Umbilical cord (tissue), 2 donors: Measurements from ENCODE around the gene BLVRA. TPM values are rescaled to one million over a fixed set of nuclear protein-coding genes. Genes with fewer than 3 reads are reported as not detected.
"Not testable (repeated sequence)": the region's sequence is repeated elsewhere in the genome, so short reads cannot be mapped to it uniquely, and the experiment has no call there.

Experiments
- DNase-seq: peaks from one replicate; pipeline ENCODE4 v3.0.0-alpha.2; 2015; ENCODE audit warnings: low spot score
- total RNA-seq: library from RNA; depleted of rRNA; stranded (reverse); fragments of >200 nt; gene quantifications from one replicate; pipeline ENCODE4 v1.2.3, GENCODE V29; 2014; ENCODE audit warnings: low replicate concordance; ENCODE audit not compliant: insufficient read depth

The BLVRA gene
- 10.4 TPM for total RNA-seq

GRCh38 chr7:43758029-43758821 lies at the start of gene BLVRA:
Gene BLVRA (plus strand): TSS chr7:43758680. CDS start chr7:43771159, 12,479 bp downstream.
- DNase-seq: peak; percentile 68

DNA sequence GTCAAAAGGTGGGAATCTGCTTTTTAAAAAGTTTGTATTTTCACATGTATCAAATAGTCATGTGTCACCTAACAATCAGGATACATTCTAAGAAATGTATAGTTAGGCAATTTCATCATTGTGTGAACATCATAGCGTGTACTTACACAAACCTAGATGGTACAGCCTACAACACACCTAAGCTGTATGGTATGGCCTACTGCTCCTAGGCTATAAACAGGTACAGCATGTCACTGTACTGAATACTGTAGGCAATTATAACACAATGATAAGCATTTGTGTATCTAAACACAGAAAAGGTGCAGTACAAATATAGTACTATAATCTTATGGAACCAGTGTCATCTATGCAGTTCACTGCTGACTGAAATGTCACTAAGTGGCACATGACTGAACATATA lies 47.0 kb upstream of the BLVRA start:
- no peak for DNase-seq

DNA sequence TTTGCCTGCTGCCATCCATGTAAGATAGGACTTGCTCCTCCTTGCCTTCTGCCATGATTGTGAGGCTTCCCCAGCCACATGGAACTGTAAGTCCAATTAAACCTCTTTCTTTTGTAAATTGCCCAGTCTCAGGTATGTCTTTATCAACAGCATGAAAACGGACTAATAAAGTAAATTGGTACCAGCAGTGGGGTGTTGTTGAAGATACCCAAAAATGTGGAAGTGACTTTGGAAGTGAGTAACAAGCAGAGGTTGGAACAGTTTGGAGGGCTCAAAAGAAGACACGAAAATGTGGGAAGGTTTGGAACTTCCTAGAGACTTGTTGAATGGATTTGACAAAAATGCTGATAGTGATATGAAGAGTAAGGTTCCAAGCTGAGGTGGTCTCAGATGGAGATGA lies 42.5 kb upstream of the BLVRA start:
- not testable (repeated sequence) for DNase-seq

- no peak for DNase-seq
Measured at GRCh38 chr7:43716598-43716997, 41.9 kb upstream of the BLVRA start.

DNA sequence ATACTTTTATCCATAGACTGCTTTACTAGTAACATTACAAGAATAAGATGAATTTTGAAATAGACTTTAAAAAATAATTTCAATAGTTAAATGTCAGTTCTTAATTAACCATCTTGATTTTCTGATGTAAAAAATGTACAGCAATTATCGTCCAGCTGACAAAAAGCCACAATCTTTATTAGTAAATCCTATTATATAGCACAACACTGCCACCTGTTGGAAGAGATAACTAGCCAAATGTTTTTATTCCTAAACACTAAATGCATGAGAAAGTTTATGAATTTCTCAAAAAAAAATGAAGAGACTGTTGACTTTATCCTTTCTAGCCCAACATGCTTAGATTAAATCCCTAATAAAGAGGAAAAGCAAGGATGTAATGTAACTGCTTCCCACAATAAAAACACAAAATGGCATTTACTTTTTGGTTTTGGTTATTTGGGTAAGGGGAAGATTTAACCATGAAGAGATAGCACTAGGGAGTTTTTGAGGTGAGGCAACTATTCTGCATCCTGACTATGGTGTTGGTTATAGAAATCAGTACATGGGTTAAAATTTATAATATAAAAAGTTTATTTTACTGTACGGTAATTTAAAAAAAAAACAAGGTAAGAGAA lies 37.2 kb upstream of the BLVRA start:
- DNase-seq: peak; percentile 54

DNA sequence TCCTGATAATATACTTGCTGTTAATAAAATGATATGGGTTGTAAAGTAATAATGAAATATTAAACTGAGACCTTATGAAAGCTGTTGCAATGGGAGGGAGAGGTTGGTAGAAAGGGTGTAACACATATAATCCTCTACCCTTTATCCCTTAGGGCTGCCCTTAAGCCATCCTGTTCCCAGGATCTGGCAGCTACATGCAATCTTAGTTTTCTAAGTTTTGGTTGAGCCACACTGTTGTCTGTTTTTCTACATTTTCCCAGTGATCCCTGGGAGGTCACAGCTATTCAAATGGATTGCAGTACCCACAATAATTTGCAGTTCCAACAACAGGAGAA lies 35.5 kb upstream of the BLVRA start:
- DNase-seq: no peak

GRCh38 chr7:43725251-43725650 lies 33.2 kb upstream of the BLVRA start:
- no peak for DNase-seq

DNA sequence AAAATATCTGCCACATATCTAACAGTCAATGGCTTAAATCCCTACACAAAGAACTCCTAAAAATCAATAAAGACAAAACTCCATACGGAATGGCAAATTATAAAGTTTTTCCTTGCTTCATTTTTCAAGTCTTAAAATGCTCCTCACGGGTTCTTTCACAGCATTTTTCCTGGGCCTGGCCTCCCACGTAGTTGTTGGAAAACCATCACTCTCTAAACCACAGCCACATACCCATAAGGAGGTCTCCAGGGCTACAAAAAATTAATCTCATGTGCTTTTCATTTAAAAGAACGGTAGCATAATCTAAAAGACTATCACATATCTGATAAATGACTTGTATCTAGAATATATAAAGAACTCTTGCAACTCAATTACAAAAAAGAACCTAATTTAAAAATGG lies 32.0 kb upstream of the BLVRA start:
- DNase-seq: no peak

DNA sequence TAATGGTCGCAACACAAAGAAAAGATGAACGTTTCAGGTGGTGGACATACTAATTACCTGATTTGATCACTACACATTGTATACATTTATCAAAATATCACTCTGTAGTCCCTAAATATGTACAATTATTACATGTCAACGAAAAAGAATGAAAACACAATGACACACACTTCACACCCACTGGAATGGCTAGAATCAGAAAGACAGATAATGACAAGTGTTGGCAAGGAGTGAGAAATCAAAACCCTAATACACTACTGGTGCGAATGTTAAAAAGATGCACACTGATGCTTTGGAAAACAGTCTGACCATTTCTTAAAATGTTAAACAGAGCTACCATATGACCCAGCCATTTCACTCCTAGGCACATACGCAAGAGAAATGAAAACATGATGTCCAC lies 31.5 kb upstream of the BLVRA start:
- no peak for DNase-seq

GRCh38 chr7:43727494-43727893 lies 31.0 kb upstream of the BLVRA start:
- DNase-seq: no peak

- peak; percentile 91 for DNase-seq
Measured at GRCh38 chr7:43729214-43729923, 29.1 kb upstream of the BLVRA start, which contains the start of gene COA1. Gene COA1 (minus strand): TSS chr7:43729523. CDS start chr7:43648614, 80,909 bp downstream.

DNA sequence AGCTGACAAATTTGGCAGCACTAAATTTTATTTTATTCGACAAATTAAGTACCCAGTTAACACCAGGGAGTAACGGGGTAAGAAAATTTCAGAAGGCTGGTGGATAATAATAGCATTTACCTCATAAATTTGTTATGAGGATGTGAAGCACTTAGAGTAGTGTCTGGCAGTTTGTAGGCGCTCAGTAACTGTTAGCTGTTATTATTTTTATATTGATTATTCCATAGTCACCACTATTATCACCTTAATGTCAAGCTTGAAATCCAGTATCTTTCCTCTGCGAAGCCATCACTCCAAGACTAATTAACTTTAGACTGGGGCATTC lies 28.6 kb upstream of the BLVRA start:
- DNase-seq: no peak

DNA sequence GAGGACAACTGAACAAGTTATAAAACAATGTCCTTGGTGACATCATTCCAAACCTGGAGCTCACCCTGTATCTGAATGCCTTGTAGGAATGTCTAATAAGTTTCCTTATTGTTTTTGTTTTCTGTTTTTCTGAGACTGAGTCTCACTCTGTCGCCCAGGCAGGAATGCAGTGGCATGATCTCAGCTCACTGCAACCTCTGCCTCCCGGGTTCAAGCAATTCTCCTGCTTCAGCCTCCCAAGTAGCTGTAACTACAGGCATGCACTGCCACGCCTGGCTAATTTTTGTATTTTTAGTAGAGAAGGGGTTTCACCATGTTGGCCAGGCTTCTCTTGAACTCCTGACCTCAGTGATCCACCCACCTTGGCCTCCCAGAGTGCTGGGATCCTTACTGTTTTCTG lies 27.0 kb upstream of the BLVRA start:
- DNase-seq: not testable (repeated sequence)

- DNase-seq: peak; percentile 55
Measured at GRCh38 chr7:43734575-43735332, 23.7 kb upstream of the BLVRA start.

DNA sequence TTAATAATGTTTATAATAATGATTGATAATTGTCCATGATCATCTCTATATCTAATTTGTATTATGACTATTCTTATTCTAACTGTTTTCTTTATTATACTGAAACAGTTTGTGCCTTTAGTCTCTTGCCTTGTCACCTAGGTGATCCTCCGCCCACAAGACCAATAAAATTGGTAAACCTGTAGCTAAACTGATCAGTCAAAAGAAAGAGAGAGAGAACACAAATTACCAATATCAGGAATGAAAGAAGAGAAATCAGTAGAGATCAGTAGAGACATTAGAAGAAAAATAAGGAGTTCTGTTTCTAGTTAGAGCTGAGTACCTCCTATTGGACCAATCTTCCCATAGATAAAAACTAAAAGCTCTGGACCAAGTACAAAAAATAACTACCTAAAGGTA lies 23.1 kb upstream of the BLVRA start:
- DNase-seq: no peak

DNA sequence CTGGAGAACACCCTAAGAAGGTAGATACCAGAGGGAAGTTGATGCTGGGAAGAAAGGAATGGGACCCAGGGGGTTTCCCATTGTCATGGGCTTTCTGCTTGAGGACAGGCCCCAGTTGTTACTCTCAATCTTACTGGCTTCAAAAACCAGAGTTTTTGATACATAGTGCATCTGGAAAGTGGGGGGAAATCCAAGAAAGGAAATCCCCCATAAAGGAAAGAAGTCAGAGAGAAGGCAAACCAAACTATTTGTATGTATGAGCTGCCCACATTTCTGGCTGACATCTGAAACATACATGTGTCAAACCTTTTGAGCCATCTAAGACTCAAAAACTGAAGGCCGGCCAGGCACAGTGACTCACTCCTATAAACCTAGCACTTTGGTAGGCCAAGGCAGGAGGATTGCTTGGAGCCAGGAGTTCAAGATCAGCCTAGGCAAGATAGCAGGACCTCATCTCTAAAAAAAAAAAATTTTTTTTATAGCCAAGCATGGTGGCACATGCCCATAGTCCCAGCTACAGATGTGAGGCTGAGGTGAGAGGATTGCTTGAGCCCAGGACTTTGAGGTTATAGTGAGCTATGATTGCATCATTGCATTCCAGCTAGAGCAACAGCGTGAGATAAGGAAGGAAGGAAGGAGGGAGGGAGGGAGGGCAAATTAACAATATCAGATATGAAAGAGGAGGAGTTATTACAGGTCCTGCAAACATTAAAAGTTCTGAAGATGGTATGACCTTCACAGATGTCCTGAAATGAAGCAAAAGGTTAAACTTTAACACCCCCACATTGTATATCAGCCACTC lies 22.5 kb upstream of the BLVRA start:
- no peak for DNase-seq

DNA sequence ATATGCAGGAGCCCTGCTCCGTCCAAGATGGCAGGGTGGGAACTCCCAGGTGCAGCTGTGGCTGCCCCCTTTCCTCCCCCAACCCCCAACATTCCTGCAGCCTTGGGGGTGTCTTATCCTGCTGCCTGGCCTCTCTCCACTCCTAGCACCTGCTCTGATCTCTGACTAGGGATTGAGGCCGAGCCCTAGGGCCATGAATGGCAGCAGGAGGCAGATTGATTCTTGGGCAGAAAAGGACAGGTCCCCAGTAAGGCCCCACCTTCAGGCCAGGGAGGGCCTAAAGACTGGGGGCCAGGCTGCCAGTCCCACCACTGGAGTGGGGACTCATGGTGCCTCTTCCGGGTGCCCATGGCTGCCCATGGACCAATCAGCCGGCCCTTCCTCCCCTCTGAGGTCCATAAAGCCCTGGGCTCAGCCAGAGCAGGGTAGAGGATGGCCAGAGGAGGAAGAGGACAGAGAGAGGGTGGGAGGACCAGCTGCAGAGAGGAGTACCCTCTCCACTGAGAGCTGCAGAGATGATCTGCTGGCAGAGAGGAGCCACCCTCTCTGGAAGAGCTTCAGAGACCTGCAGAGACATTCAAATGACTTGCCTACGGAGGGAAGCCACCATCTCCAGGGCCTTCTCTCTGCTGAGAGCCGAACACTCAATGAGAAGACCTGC lies 20.9 kb upstream of the BLVRA start:
- no peak for DNase-seq

DNA sequence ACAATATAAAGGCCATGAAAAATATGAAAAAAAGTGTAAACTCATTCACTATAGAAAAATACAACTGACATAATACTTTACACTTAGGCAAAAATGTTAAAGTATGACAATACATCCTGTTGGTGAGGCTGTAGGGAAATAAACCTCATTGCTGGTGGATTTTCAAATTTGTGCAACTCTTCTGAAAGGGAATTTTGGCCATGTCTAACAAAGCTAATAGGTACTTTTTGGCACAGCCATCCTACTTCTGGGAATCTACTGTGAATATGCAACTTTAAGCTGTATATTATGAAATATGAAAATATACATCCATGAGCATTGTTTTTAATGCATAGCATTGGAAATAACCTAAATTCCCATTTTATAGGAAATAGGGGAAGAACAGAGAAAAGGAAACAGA lies 15.8 kb upstream of the BLVRA start:
- DNase-seq: no peak

- no peak for DNase-seq
Measured at GRCh38 chr7:43747328-43748105, 11.0 kb upstream of the BLVRA start.

DNA sequence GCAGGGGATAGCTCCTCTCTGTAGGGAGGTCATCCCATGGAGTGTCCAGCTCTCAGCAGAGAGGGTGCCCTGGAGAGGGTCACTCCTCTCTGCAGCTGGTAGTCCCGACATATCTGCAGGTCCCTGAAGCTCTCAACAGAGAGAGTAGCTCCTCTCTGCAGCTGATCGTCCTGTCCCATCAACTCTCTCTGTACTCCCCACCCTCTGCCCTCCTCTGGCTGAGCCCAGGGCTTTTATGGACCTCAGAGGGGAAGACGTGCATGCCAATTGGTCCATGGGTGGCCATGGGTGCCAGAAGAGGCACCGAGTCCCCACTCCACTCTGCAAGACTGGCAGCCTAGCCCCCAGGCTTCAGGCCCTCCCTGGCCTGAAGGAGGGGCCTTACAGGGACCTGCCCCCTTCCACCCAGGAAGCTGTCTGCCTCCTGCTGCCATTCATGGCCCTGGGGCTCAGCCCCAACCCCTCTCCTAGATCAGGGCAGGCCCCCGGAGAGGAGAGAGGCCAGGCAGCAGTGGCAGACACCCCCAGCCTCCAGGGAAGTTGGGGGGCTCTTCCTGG lies 9.0 kb upstream of the BLVRA start:
- DNase-seq: no peak
